Upper lobe of left lung (tissue), 6 donors: ENCODE data around the gene CD109. TPM values are rescaled to one million over a fixed set of nuclear protein-coding genes. Genes with fewer than 3 reads are reported as not detected.
A peak's percentile ranks its signal among the peaks of the same experiment; 100 is the strongest.

Experiments
- ATAC-seq, 2 donors: fragments of 200-7000 bp; cut with Tn5 transposase; one replicate each; pipeline ENCODE4 v1.9.1; 2022; ENCODE audit warnings: mild to moderate bottlenecking in 2 of 2, moderate library complexity in 2 of 2; ENCODE audit not compliant: low FRiP score in 2 of 2
- DNase-seq, 2 donors: peaks; one replicate each; pipeline ENCODE4 v3.0.0-alpha.2; 2019 to 2020
- H3K27ac ChIP-seq, 4 donors: fragments of 200-600 bp; sonication (generic); one replicate each; pipeline ENCODE4 v1.5.1; 2016 to 2019
- H3K27me3 ChIP-seq, 4 donors: fragments of 200-600 bp; sonication (generic); one replicate each; pipeline ENCODE4 v1.5.1; 2017 to 2019
- H3K36me3 ChIP-seq, 4 donors: fragments of 200-600 bp; sonication (generic); one replicate each; pipeline ENCODE4 v1.5.1; 2016 to 2019
- H3K4me1 ChIP-seq, 4 donors: fragments of 200-600 bp; sonication (generic); one replicate each; pipeline ENCODE4 v1.5.1; 2018 to 2019
- H3K4me3 ChIP-seq, 4 donors: fragments of 200-600 bp; sonication (generic); one replicate each; pipeline ENCODE4 v1.5.1; 2017 to 2019; ENCODE audit warnings: mild to moderate bottlenecking in 2 of 4, moderate library complexity in 1 of 4
- H3K9me3 ChIP-seq, 4 donors: fragments of 200-600 bp; sonication (generic); one replicate each; pipeline ENCODE4 v1.5.1; 2018 to 2019
- EP300 ChIP-seq, 4 donors: sonication (generic); formaldehyde crosslinking; IDR thresholded peaks; one replicate each; pipeline ENCODE4 v1.5.1; 2017; ENCODE audit warnings: antibody characterized with exemption in 4 of 4, control low read depth in 2 of 4
- POLR2A ChIP-seq, 4 donors: fragments of 450-650 bp; IDR thresholded peaks; one replicate each; pipeline ENCODE4 v1.5.1; 2016 to 2017; ENCODE audit warnings: antibody characterized with exemption in 4 of 4, mild to moderate bottlenecking in 2 of 4
- POLR2AphosphoS5 ChIP-seq, 2 donors: sonication (generic); formaldehyde crosslinking; IDR thresholded peaks; one replicate each; pipeline ENCODE4 v1.5.1; 2017; ENCODE audit warnings: antibody characterized with exemption in 2 of 2
- WGBS, 2 donors: methylation state at CpG; one replicate each; pipeline ENCODE4 v1.1.5; 2017 to 2018; 5-methylcytosine and 5-hydroxymethylcytosine counted together
- total RNA-seq, 6 donors: library from RNA; depleted of rRNA in 4 of 6; stranded (reverse); fragments of >200 nt in 4 of 6; gene quantifications; one replicate each; pipeline versions ENCODE4 v1.1.0 to v1.2.1, GENCODE V29; 2016 to 2021
- TF ChIP-seq, protein P1 (sequence below), 6 experiments: fragments of 450-650 bp in 4 of 6; fragments of 200-600 bp in 2 of 6; sonication (generic) in 2 of 6; IDR thresholded peaks; one replicate each; pipeline ENCODE4 v1.5.1; 2016 to 2019; ENCODE audit warnings: antibody characterized with exemption in 6 of 6
- donor health status: DM: no; HTN: no; CAD: no; lungs with moderate emphysema.
- donor health status: DM: no; HTN: yes; CAD: no; lungs with severe emphysema.

Gene CD109
- total RNA-seq, 6 donors from 2014 or later: 4.2 to 25.5 (median 21.3) TPM

DNA sequence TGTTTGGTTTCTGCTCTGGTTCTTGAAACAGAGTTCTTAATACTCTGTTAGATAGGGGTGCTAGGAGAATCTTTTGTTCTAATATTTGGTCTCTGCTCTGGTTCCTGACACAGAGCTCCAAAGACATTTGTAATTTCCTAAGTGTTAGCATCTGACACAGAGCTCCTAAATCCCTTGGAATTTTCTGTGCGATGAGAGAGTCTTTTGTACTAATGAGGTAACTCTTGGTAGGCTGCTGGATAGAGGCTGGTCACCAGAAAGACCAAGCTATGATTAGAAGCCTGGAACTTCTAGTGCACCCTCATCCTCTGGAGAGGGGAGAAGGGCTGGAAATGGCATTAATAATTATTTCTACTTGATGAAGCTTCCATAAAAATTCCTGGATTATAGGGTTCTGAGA is 7.7 kb upstream of the CD109 start:
- Histone ChIP-seq H3K4me3 (no peak overlapping the region), H3K27ac (no peak overlapping the region), H3K9me3 (no peaks in the 10 kb centered on the region), H3K27me3 (no peaks in the 10 kb centered on the region), H3K36me3 (no peaks in the 10 kb centered on the region), H3K4me1 (no peaks in the 10 kb centered on the region)
- TF ChIP-seq POLR2A (IDR thresholded peaks at IDR 0.05): no peak
- DNase-seq (no peak), ATAC-seq (no peak)
- 92 to 100% methylated on average over 1 of the region's 1 CpG for WGBS, 2 donors

DNA sequence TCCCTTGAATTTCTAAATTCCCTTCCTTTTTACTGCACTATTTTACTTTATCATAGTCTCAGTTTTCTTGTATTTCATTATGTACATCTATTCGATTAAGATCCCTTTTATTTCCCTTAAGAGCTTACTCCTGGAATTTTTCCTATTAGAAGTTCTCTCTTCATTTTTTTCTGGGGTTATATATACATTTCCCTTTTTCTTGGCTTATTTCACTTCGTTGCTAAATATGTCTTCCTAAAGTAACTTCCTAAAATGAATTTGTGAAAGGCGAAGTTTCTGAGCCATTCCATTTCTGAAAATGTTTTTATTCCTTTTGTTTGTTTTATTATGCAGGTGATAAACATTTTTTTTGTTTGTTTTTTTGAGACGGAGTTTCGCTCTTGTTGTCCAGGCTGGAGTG is 5.9 kb upstream of the CD109 start:
- no peaks in the 10 kb centered on the region for H3K36me3 ChIP-seq
- no peak overlapping the region for H3K4me3 ChIP-seq
- WGBS, 2 donors: 76 to 79% methylated on average over 5 of the region's 5 CpGs
- ATAC-seq (no peak), DNase-seq (no peak)
- peaks cover 0 to 3% (median under 1%) of the 10 kb centered on the region in 4 donors for H3K4me1 ChIP-seq
- TF ChIP-seq POLR2AphosphoS5 (IDR thresholded peaks at IDR 0.05) (no peak), EP300 (IDR thresholded peaks at IDR 0.05) (no peak), POLR2A (IDR thresholded peaks at IDR 0.05) (no peak)
- TF ChIP-seq, protein P1, sequence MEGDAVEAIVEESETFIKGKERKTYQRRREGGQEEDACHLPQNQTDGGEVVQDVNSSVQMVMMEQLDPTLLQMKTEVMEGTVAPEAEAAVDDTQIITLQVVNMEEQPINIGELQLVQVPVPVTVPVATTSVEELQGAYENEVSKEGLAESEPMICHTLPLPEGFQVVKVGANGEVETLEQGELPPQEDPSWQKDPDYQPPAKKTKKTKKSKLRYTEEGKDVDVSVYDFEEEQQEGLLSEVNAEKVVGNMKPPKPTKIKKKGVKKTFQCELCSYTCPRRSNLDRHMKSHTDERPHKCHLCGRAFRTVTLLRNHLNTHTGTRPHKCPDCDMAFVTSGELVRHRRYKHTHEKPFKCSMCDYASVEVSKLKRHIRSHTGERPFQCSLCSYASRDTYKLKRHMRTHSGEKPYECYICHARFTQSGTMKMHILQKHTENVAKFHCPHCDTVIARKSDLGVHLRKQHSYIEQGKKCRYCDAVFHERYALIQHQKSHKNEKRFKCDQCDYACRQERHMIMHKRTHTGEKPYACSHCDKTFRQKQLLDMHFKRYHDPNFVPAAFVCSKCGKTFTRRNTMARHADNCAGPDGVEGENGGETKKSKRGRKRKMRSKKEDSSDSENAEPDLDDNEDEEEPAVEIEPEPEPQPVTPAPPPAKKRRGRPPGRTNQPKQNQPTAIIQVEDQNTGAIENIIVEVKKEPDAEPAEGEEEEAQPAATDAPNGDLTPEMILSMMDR (IDR thresholded peaks at IDR 0.05): no peak
- no peak overlapping the region for H3K27ac ChIP-seq
- no peaks in the 10 kb centered on the region for H3K27me3 ChIP-seq
- no peaks in the 10 kb centered on the region for H3K9me3 ChIP-seq

DNA sequence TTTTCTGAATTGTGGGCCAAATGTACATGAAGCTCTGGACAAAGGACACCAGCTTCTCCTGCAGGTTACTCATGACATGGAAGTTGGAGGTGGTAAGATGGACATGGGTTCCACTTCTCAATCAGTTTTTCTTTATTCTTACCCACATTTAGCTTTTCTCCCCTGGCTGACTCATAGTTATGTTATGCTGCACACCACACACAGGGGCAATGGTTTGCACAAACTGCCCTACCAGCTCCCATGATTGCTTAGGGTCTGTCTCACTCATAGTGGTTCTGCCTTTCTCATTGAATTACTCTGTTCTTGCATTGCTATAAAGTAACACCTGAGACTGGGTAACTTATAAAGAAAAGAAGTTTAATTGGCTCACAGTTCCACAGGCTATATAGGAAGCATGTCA is 4.5 kb upstream of the CD109 start:
- peaks cover 0 to 2% (median 0%) of the 10 kb centered on the region in 4 donors for H3K27me3 ChIP-seq
- TF ChIP-seq, protein P1 (IDR thresholded peaks at IDR 0.05): no peak
- TF ChIP-seq POLR2A (IDR thresholded peaks at IDR 0.05) (no peak), EP300 (IDR thresholded peaks at IDR 0.05) (no peak), POLR2AphosphoS5 (IDR thresholded peaks at IDR 0.05) (no peak)
- ATAC-seq (no peak), DNase-seq (no peak)
- no peak overlapping the region for H3K27ac ChIP-seq
- H3K4me3 ChIP-seq: no peak overlapping the region
- no peaks in the 10 kb centered on the region for H3K36me3 ChIP-seq
- no peaks in the 10 kb centered on the region for H3K9me3 ChIP-seq
- peaks cover 7 to 17% (median 7%) of the 10 kb centered on the region in 4 donors for H3K4me1 ChIP-seq

DNA sequence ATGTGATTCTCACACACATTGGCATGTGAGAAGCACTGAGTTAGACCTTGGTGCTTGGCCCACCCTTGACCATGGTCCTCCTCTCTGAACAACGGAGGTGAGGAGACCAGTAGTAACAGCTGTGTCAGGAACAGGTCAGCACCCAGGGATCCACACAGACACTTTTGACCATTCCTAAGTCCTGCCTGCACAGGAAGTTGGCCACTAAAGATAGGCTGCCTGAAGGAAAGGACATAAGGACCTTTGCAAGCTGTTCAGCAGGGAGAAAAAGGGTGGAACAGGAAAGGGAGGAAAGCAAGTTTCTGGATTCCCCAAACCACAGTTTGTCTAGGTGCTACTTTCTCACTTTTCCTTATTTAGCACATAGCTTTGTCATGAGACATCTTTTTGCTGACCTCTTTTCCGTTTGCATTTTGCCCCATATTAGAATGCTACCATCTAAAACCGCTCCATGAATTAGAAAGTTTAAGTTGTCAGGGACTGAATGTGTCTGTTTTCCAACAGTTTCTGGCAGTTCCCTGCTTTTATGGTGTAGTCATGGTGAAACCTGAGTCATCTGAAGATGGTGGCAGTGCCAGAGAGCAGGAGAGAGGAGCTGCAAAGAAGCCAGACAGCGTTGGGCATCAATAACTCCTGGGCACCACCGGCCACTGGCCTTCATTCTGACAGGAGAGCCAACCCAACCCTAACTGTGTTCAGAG is 1.1 kb upstream of the CD109 start:
- 81 to 84% methylated on average over 5 of the region's 5 CpGs for WGBS, 2 donors
- Histone ChIP-seq H3K9me3 (no peaks in the 10 kb centered on the region), H3K27ac (peak overlapping the region in 2 of 4 donors; percentile 83 to 86), H3K4me3 (peak overlapping the region in 1 of 4 donors; percentile 72), H3K4me1 (peaks cover 7 to 30% (median 10%) of the 10 kb centered on the region in 4 donors), H3K36me3 (no peaks in the 10 kb centered on the region), H3K27me3 (peaks cover 0 to 2% (median 0%) of the 10 kb centered on the region in 4 donors)
- TF ChIP-seq POLR2AphosphoS5 (IDR thresholded peaks at IDR 0.05) (no peak), POLR2A (IDR thresholded peaks at IDR 0.05) (no peak), EP300 (IDR thresholded peaks at IDR 0.05) (no peak)
- TF ChIP-seq, protein P1 (IDR thresholded peaks at IDR 0.05): no peak
- ATAC-seq (peak in 1 of 2 donors; percentile 26), DNase-seq (no peak)

DNA sequence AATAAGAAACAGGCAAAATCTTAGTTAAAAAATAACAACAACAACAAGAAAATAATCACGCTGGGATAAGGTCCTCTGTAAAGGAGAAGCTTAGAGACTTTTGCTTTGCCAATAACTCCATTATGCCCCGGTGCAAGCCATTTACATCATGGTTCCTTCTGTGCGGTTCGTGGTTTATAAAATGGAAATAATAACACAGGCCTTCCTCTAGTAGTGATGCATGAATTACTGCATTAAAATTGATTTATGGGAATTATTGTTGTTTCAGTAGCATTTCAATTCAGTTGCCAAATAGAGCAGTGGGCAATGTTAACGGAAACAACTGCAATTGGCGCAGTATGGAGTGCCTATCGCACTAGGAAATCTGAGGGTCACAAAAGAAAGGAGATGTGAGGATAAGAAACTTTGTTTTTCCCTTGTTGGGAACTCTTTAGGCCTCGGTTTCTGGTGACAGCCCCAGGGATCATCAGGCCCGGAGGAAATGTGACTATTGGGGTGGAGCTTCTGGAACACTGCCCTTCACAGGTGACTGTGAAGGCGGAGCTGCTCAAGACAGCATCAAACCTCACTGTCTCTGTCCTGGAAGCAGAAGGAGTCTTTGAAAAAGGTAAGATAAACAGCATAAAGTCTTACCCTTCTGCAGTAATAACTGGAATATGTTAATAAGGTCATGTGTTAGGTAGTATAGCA is 1.1 kb downstream of the CD109 start:
- ATAC-seq: no peak
- peak overlapping the region in 3 of 4 donors; percentile 8 to 86 (median 83) for H3K27ac ChIP-seq

More for the DNA sequence above, 1.1 kb downstream of the CD109 start:
- H3K36me3 ChIP-seq: no peaks in the 10 kb centered on the region
- peaks cover 0 to 2% (median 0%) of the 10 kb centered on the region in 4 donors for H3K27me3 ChIP-seq
- H3K4me1 ChIP-seq: peaks cover 7 to 30% (median 10%) of the 10 kb centered on the region in 4 donors
- DNase-seq: no peak
- TF ChIP-seq POLR2AphosphoS5 (IDR thresholded peaks at IDR 0.05) (no peak), EP300 (IDR thresholded peaks at IDR 0.05) (no peak), POLR2A (IDR thresholded peaks at IDR 0.05) (no peak)
- TF ChIP-seq, protein P1 (IDR thresholded peaks at IDR 0.05): no peak
- no peaks in the 10 kb centered on the region for H3K9me3 ChIP-seq
- peak overlapping the region in 3 of 4 donors; percentile 57 to 72 (median 59) for H3K4me3 ChIP-seq
- WGBS, 2 donors: 41 to 59% methylated on average over 10 of the region's 10 CpGs
